ENCODE measurements around the gene DNAAF5.

DNA sequence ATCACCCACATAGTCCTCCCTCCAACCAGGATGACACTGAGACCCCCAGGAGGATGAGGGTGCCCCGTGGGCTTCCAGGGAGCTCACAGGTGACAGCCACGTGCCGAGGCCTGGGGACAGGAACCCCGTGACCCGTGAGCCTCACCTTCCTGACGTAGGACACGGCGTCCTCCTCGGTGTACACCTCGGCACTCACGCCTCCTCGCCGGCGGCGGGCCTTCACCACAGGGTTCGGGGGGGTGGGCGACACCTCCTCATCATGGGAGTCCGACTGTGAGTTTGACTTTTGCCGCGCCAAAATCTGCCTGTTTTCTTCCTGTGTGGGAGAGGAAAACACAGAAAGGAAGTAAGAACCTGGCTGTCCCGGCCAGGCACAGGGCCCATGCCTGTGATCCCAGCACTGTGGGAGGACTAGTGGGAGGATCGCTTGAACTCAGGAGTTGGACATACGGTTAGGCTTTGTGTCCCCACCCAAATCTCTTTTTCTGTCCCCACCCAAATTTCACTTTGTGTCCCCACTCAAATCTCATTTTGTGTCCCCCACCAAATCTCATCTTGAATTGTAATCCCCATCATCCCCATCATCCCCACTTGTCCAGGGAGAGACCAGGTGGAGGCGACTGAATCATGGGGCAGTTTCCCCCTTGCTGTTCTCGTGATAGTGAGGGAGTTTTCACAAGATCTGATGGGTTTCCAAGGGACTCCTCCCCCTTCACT lies 45.9 kb upstream of the DNAAF5 start:
- TF ChIP-seq, protein P1, sequence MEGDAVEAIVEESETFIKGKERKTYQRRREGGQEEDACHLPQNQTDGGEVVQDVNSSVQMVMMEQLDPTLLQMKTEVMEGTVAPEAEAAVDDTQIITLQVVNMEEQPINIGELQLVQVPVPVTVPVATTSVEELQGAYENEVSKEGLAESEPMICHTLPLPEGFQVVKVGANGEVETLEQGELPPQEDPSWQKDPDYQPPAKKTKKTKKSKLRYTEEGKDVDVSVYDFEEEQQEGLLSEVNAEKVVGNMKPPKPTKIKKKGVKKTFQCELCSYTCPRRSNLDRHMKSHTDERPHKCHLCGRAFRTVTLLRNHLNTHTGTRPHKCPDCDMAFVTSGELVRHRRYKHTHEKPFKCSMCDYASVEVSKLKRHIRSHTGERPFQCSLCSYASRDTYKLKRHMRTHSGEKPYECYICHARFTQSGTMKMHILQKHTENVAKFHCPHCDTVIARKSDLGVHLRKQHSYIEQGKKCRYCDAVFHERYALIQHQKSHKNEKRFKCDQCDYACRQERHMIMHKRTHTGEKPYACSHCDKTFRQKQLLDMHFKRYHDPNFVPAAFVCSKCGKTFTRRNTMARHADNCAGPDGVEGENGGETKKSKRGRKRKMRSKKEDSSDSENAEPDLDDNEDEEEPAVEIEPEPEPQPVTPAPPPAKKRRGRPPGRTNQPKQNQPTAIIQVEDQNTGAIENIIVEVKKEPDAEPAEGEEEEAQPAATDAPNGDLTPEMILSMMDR (IDR thresholded peaks at IDR 0.05), result no peak
- no peak for TF ChIP-seq EP300 (IDR thresholded peaks at IDR 0.05)

Data from suprapubic skin (tissue), 3 donors.